ENCODE measurements around the gene NFS1.

- TF ChIP-seq CTCF (IDR thresholded peaks at IDR 0.05; ENCODE audit: low read depth, low read length, missing input control) = no peak
- no peak for TF ChIP-seq RAD21 (IDR thresholded peaks at IDR 0.05)
These were observed 22.1 kb upstream of the NFS1 start for GRCh38 chr20:35721219-35721618.

Data from liver (tissue), 3 donors.